Breast epithelium (tissue), 4 donors: ENCODE data around the gene ZNF888. TPM values are rescaled to one million over a fixed set of nuclear protein-coding genes. Genes with fewer than 3 reads are reported as not detected.
"Not testable (repeated sequence)": the region's sequence is repeated elsewhere in the genome, so short reads cannot be mapped to it uniquely, and the experiment has no call there.

ENCODE experiments used
- DNase-seq, 2 donors: peaks; one replicate each; pipeline ENCODE4 v3.0.0-alpha.2; 2019; ENCODE audit warnings: low spot score in 2 of 2
- H3K27ac ChIP-seq, 2 donors: fragments of 200-600 bp; sonication (generic) in 1 of 2; one replicate each; pipeline ENCODE4 v1.5.1; 2016 to 2019; ENCODE audit warnings: mild to moderate bottlenecking in 1 of 2
- H3K27me3 ChIP-seq, 2 donors: fragments of 200-600 bp; sonication (generic) in 1 of 2; one replicate each; pipeline versions ENCODE4 v1.5.1 to v1.6.0; 2017 to 2019; ENCODE audit warnings: control low read depth in 1 of 2, mild to moderate bottlenecking in 1 of 2
- H3K36me3 ChIP-seq: fragments of 200-600 bp; one replicate; pipeline ENCODE4 v1.5.1; 2019
- H3K4me1 ChIP-seq, 2 donors: fragments of 200-600 bp; sonication (generic); one replicate each; pipeline ENCODE4 v1.5.1; 2016 to 2019; ENCODE audit warnings: control low read depth in 1 of 2
- H3K4me3 ChIP-seq, 3 donors: fragments of 200-600 bp; sonication (generic); 1 replicate in 2 of 3; 2 replicates in 1 of 3; pipeline ENCODE4 v1.5.1; 2016 to 2019; ENCODE audit warnings: mild to moderate bottlenecking in 3 of 3, moderate library complexity in 2 of 3
- H3K9me3 ChIP-seq, 2 donors: fragments of 200-600 bp; sonication (generic) in 1 of 2; one replicate each; pipeline ENCODE4 v1.5.1; 2016 to 2019; ENCODE audit warnings: control low read depth in 1 of 2
- POLR2A ChIP-seq: fragments of 450-650 bp; IDR thresholded peaks from one replicate; pipeline ENCODE4 v1.6.1; 2016; ENCODE audit warnings: antibody characterized with exemption, mild to moderate bottlenecking, moderate library complexity
- POLR2AphosphoS5 ChIP-seq, 3 donors: sonication (generic); formaldehyde crosslinking; IDR thresholded peaks; one replicate each; pipeline ENCODE4 v1.6.1; 2017; ENCODE audit warnings: antibody characterized with exemption in 3 of 3
- intact Hi-C: fragments of 100-400 bp; cut with DNase I; formaldehyde crosslinking; loops from one replicate; pipeline ENCODE4 v1.15.1; 2023; ENCODE audit warnings: low total_unique reads
- total RNA-seq, 3 donors: library from RNA; depleted of rRNA; stranded (reverse); fragments of >200 nt; gene quantifications; one replicate each; pipeline ENCODE4 v1.1.0, GENCODE V29; 2016
- TF ChIP-seq, protein P1 (sequence below), 3 donors: fragments of 450-650 bp; IDR thresholded peaks; one replicate each; pipeline ENCODE4 v1.5.1; 2016 to 2017; ENCODE audit warnings: antibody characterized with exemption in 3 of 3, mild to moderate bottlenecking in 3 of 3, moderate library complexity in 3 of 3

The ZNF888 gene
- total RNA-seq, 3 donors from 2014 or later: 4.5 to 10.0 (median 5.2) TPM

DNA sequence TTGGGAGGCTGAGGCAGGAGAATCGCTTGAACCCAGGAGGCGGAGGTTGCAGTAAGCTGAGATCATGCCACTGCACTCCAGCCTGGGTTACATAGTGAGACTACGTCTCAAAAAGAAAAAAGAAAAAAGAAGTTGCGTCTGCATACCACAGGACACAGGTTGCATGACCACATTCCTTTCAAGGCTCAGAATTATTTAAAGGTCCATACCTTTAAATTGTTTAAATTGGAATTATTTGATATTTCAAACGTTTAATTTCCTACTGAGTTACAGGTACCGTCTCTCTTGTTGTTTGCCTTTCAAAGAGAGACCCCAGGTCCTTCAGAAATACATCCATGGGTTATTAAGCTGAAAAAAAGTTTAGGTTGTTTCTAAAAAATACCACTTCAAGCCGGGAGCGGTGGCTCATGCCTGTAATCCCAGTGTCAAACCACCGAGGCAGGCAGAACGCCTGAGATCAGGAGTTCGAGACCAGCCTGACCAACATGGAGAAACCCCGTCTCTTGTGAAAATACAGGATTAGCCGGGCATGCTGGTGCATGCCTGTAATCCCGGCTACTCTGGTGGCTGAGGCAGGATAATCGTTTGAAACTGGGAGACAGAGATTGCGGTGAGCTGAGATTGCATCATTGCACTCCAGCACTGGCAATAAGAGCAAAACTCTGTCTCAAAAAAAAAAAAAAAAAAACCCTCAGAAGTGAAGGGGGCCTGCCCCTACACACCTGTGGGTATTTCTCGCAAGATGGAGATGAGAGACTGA lies 20.8 kb upstream of the ZNF888 start:
- peak in 1 of 2 donors; percentile 49 for DNase-seq
- peaks cover 11 to 32% of the 10 kb centered on the region in 2 donors for H3K9me3 ChIP-seq

DNA sequence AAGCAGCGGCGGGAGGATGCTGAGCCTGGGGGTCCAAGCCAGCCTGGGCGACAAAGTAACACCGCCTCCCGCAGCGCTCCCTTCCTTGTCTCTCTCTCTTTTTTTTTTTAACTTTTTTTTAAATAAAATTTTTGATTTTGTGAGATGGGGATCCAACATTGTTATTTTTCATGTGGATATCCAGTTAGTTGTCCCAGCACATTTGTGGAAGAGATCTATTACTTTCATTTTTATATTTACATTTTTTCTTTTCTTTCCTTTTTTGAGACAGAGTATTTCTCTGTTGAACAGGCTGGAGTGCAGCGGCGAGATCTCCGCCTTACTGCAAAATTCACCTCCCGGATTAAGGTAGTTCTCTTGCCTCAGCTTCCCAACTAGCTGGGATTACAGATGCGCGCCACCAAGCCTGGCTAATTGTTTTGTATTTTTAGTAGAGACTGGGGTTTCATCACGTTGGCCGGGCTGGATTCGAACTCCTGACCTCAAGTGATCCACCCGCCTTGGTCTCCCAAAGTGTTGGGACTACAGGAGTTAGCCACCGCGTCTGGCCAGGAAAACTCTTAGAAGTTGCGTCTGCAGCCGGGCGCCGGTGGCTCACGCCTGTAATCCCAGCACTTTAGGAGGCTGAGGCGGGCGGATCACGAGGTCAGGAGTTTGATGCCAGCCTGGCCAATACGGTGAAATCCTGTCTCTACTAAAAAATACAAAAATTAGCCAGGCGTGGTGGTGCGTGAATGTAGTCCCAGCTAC lies 20.1 kb upstream of the ZNF888 start:
- no peaks in the 10 kb centered on the region for H3K27me3 ChIP-seq
- peaks cover 3 to 24% of the 10 kb centered on the region in 2 donors for H3K9me3 ChIP-seq
- intact Hi-C loops: no loop called here
- H3K36me3 ChIP-seq: no peaks in the 10 kb centered on the region
- no peak for TF ChIP-seq POLR2A
- TF ChIP-seq POLR2AphosphoS5 (IDR thresholded peaks at IDR 0.05): no peak
- TF ChIP-seq, protein P1, sequence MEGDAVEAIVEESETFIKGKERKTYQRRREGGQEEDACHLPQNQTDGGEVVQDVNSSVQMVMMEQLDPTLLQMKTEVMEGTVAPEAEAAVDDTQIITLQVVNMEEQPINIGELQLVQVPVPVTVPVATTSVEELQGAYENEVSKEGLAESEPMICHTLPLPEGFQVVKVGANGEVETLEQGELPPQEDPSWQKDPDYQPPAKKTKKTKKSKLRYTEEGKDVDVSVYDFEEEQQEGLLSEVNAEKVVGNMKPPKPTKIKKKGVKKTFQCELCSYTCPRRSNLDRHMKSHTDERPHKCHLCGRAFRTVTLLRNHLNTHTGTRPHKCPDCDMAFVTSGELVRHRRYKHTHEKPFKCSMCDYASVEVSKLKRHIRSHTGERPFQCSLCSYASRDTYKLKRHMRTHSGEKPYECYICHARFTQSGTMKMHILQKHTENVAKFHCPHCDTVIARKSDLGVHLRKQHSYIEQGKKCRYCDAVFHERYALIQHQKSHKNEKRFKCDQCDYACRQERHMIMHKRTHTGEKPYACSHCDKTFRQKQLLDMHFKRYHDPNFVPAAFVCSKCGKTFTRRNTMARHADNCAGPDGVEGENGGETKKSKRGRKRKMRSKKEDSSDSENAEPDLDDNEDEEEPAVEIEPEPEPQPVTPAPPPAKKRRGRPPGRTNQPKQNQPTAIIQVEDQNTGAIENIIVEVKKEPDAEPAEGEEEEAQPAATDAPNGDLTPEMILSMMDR (IDR thresholded peaks at IDR 0.05): no peak
- no peaks in the 10 kb centered on the region for H3K4me1 ChIP-seq
- peak overlapping the region; percentile 69 to 82 (median 73) for H3K4me3 ChIP-seq
- H3K27ac ChIP-seq: peak overlapping the region; percentile 82 to 90
- no peak for DNase-seq

More for the DNA sequence above, 20.8 kb upstream of the ZNF888 start:
- Histone ChIP-seq H3K27me3 (no peaks in the 10 kb centered on the region), H3K36me3 (no peaks in the 10 kb centered on the region), H3K4me3 (no peak overlapping the region), H3K27ac (peak overlapping the region; percentile 46 to 90), H3K4me1 (no peaks in the 10 kb centered on the region)
- TF ChIP-seq, protein P1 (IDR thresholded peaks at IDR 0.05): no peak
- TF ChIP-seq POLR2A: no peak
- no peak for TF ChIP-seq POLR2AphosphoS5 (IDR thresholded peaks at IDR 0.05)
- intact Hi-C loops: no loop called here

GRCh38 chr19:52942386-52943133 lies 19.3 kb upstream of the ZNF888 start:
- H3K4me1 ChIP-seq: no peaks in the 10 kb centered on the region
- DNase-seq: peak; percentile 96 to 97
- TF ChIP-seq, protein P1 (IDR thresholded peaks at IDR 0.05): no peak
- TF ChIP-seq POLR2A: peak; percentile 84
- peak; percentile 85 to 93 (median 89) for TF ChIP-seq POLR2AphosphoS5 (IDR thresholded peaks at IDR 0.05)
- intact Hi-C loops: no loop called here
- H3K27me3 ChIP-seq: no peaks in the 10 kb centered on the region
- H3K4me3 ChIP-seq: peak overlapping the region; percentile 69 to 82 (median 73)
- H3K36me3 ChIP-seq: no peaks in the 10 kb centered on the region
- peaks cover 0 to 17% of the 10 kb centered on the region in 2 donors for H3K9me3 ChIP-seq
- peak overlapping the region; percentile 82 to 90 for H3K27ac ChIP-seq

GRCh38 chr19:52941941-52942385 lies 18.7 kb upstream of the ZNF888 start:
- no peaks in the 10 kb centered on the region for H3K4me1 ChIP-seq
- intact Hi-C loops: no loop called here
- H3K27me3 ChIP-seq: no peaks in the 10 kb centered on the region
- peak overlapping the region; percentile 82 to 90 for H3K27ac ChIP-seq
- H3K4me3 ChIP-seq: peak overlapping the region; percentile 69 to 82 (median 73)
- TF ChIP-seq POLR2AphosphoS5 (IDR thresholded peaks at IDR 0.05) (no peak), POLR2A (no peak)
- TF ChIP-seq, protein P1 (IDR thresholded peaks at IDR 0.05): no peak
- no peaks in the 10 kb centered on the region for H3K36me3 ChIP-seq
- no peak for DNase-seq
- peaks cover 0 to 11% of the 10 kb centered on the region in 2 donors for H3K9me3 ChIP-seq

GRCh38 chr19:52941523-52941922 lies 18.3 kb upstream of the ZNF888 start:
- H3K9me3 ChIP-seq, H3K36me3 ChIP-seq, intact Hi-C loops, H3K27me3 ChIP-seq, H3K4me1 ChIP-seq, DNase-seq: not testable (repeated sequence)
- H3K4me3 ChIP-seq: peak overlapping the region; percentile 69 to 82 (median 73)
- peak overlapping the region in 1 of 2 donors; percentile 90 for H3K27ac ChIP-seq

- H3K36me3 ChIP-seq, H3K4me3 ChIP-seq, DNase-seq, H3K9me3 ChIP-seq, H3K4me1 ChIP-seq, intact Hi-C loops, H3K27me3 ChIP-seq: not testable (repeated sequence)
- peak overlapping the region in 1 of 2 donors; percentile 33 for H3K27ac ChIP-seq
Measured at GRCh38 chr19:52940905-52941304, 17.7 kb upstream of the ZNF888 start.
